Ascending aorta (tissue), 2 donors: ENCODE data around the gene SLC25A42. TPM values are rescaled to one million over a fixed set of nuclear protein-coding genes. Genes with fewer than 3 reads are reported as not detected.

Source experiments
- DNase-seq, 2 donors: peaks; one replicate each; pipeline ENCODE4 v3.0.0-alpha.2; 2019; ENCODE audit warnings: low spot score in 2 of 2
- H3K27ac ChIP-seq, 2 donors: fragments of 200-600 bp; sonication (generic); one replicate each; pipeline ENCODE4 v1.5.1; 2016 to 2017; ENCODE audit warnings: mild to moderate bottlenecking in 1 of 2
- H3K27me3 ChIP-seq: fragments of 200-600 bp; sonication (generic); one replicate; pipeline ENCODE4 v1.5.1; 2017
- H3K36me3 ChIP-seq, 2 donors: fragments of 200-600 bp; sonication (generic); one replicate each; pipeline ENCODE4 v1.5.1; 2016
- H3K4me1 ChIP-seq, 2 donors: fragments of 200-600 bp; sonication (generic); one replicate each; pipeline ENCODE4 v1.5.1; 2016 to 2017; ENCODE audit warnings: mild to moderate bottlenecking in 1 of 2
- H3K4me3 ChIP-seq, 2 donors: fragments of 200-600 bp; sonication (generic); one replicate each; pipeline ENCODE4 v1.5.1; 2016 to 2017; ENCODE audit warnings: mild to moderate bottlenecking in 1 of 2
- H3K9me3 ChIP-seq, 2 donors: fragments of 200-600 bp; sonication (generic); one replicate each; pipeline ENCODE4 v1.5.1; 2016
- CTCF ChIP-seq, 3 experiments: fragments of 200-600 bp in 2 of 3; fragments of 450-650 bp in 1 of 3; sonication (generic) in 2 of 3; IDR thresholded peaks; one replicate each; pipeline ENCODE4 v1.5.1; 2016 to 2019; ENCODE audit warnings: antibody characterized with exemption in 3 of 3, mild to moderate bottlenecking in 1 of 3, moderate library complexity in 1 of 3
- intact Hi-C: fragments of 100-400 bp; cut with DNase I; formaldehyde crosslinking; loops from one replicate; pipeline ENCODE4 v1.15.1; 2023
- total RNA-seq: library from RNA; depleted of rRNA; stranded (reverse); fragments of >200 nt; gene quantifications from one replicate; pipeline ENCODE4 v1.1.0, GENCODE V29; 2016

The SLC25A42 gene
- total RNA-seq, 1 donor from 2014 or later: 8.9 TPM

GRCh38 chr19:19051478-19052213 lies 12.1 kb upstream of the SLC25A42 start:
- no peaks in the 10 kb centered on the region for H3K4me1 ChIP-seq
- DNase-seq: no peak
- H3K36me3 ChIP-seq: peaks cover 12 to 43% of the 10 kb centered on the region in 2 donors
- H3K9me3 ChIP-seq: no peaks in the 10 kb centered on the region
- H3K4me3 ChIP-seq: no peak overlapping the region
- intact Hi-C loops: no loop called here
- H3K27ac ChIP-seq: no peak overlapping the region
- no peak for TF ChIP-seq CTCF (IDR thresholded peaks at IDR 0.05)
- no peaks in the 10 kb centered on the region for H3K27me3 ChIP-seq

- Histone ChIP-seq H3K4me3 (no peak overlapping the region), H3K9me3 (no peaks in the 10 kb centered on the region), H3K4me1 (no peaks in the 10 kb centered on the region), H3K27me3 (no peaks in the 10 kb centered on the region), H3K27ac (no peak overlapping the region), H3K36me3 (peaks cover 12 to 53% of the 10 kb centered on the region in 2 donors)
- intact Hi-C loops: no loop called here
- DNase-seq: no peak
- no peak for TF ChIP-seq CTCF (IDR thresholded peaks at IDR 0.05)
Measured at GRCh38 chr19:19052921-19053320, 10.9 kb upstream of the SLC25A42 start.

- TF ChIP-seq CTCF (IDR thresholded peaks at IDR 0.05): peak; percentile 35 to 61 (median 58)
- no peak for DNase-seq
- H3K4me3 ChIP-seq: no peak overlapping the region
- H3K36me3 ChIP-seq: peaks cover 12 to 57% of the 10 kb centered on the region in 2 donors
- no peak overlapping the region for H3K27ac ChIP-seq
- intact Hi-C loops: loop anchor here (2.0 kb wide), 1 partner anchor 85 kb away; the partner anchor contains the start of gene TMEM161A
- H3K4me1 ChIP-seq: no peaks in the 10 kb centered on the region
- no peaks in the 10 kb centered on the region for H3K27me3 ChIP-seq
- no peaks in the 10 kb centered on the region for H3K9me3 ChIP-seq
Measured at GRCh38 chr19:19053508-19054314, 10.1 kb upstream of the SLC25A42 start.

GRCh38 chr19:19054315-19054938 lies 9.4 kb upstream of the SLC25A42 start:
- intact Hi-C loops: loop anchor here (2.0 kb wide), 1 partner anchor 84 kb away; the partner anchor contains the start of gene TMEM161A
- no peaks in the 10 kb centered on the region for H3K27me3 ChIP-seq
- TF ChIP-seq CTCF (IDR thresholded peaks at IDR 0.05): no peak
- no peaks in the 10 kb centered on the region for H3K4me1 ChIP-seq
- H3K27ac ChIP-seq: no peak overlapping the region
- DNase-seq: no peak
- H3K36me3 ChIP-seq: peaks cover 12 to 57% of the 10 kb centered on the region in 2 donors
- H3K4me3 ChIP-seq: no peak overlapping the region
- H3K9me3 ChIP-seq: no peaks in the 10 kb centered on the region

GRCh38 chr19:19054939-19055440 lies 8.8 kb upstream of the SLC25A42 start:
- H3K27ac ChIP-seq: no peak overlapping the region
- intact Hi-C loops: loop anchor here (2.0 kb wide), 1 partner anchor 84 kb away; the partner anchor contains the start of gene TMEM161A
- H3K4me3 ChIP-seq: no peak overlapping the region
- H3K9me3 ChIP-seq: no peaks in the 10 kb centered on the region
- TF ChIP-seq CTCF (IDR thresholded peaks at IDR 0.05): no peak
- H3K4me1 ChIP-seq: no peaks in the 10 kb centered on the region
- DNase-seq: no peak
- H3K27me3 ChIP-seq: no peaks in the 10 kb centered on the region
- peaks cover 12 to 57% of the 10 kb centered on the region in 2 donors for H3K36me3 ChIP-seq
